ENCODE measurements around the gene RAB27A. TPM values are rescaled to one million over a fixed set of nuclear protein-coding genes. Genes with fewer than 3 reads are reported as not detected.

Gene RAB27A
- total and polyA plus RNA-seq, 2 of the 8 experiments (the other 6 are each of a cell fraction or from before 2014, with no cell fraction given) = 2.3 to 6.5 TPM

GRCh38 chr15:55322467-55322866 lies 32.9 kb upstream of the RAB27A start:
- H2AFZ ChIP-seq (ENCODE audit: low read length) = no peak overlapping the region
- CTCF ChIA-PET (ENCODE audit: partially characterized antibody) = interaction anchor here (1.4 kb wide), 1 partner anchor 113 kb away, joined by 4 read pairs; no protein-coding TSS in a partner anchor
- no peak for FAIRE-seq

More at GRCh38 chr15:55322467-55322866, 32.9 kb upstream of the RAB27A start:
- no peaks in the 10 kb centered on the region for H3K27me3 ChIP-seq (replicated peaks in 1 of 4; ENCODE audit: control insufficient read depth in 3 of 4, extremely low read depth in 1 of 4, insufficient read depth in 3 of 4, low read length in 3 of 4)
- H3K56ac ChIP-seq (replicated peaks; ENCODE audit: insufficient read length, low read depth, low read length) = no peak overlapping the region
- H3K9ac ChIP-seq (replicated peaks in 1 of 4; ENCODE audit: extremely low read depth in 1 of 4, low read depth in 3 of 4, low read length in 3 of 4) = no peak overlapping the region
- peaks cover 2% of the 10 kb centered on the region; the same call in 1 of the 2 replicates for H3K23me2 ChIP-seq (ENCODE audit: low read depth, low read length)
- no peak overlapping the region for H3K4ac ChIP-seq (replicated peaks; ENCODE audit: insufficient read length, low read depth, low read length)
- no peak overlapping the region for H2BK15ac ChIP-seq (ENCODE audit: low read length)
- H3K4me3 ChIP-seq (ENCODE audit: extremely low read depth in 1 of 4, insufficient read depth in 2 of 4, low read depth in 3 of 4, low read length in 4 of 4) = no peak overlapping the region
- no peak overlapping the region for H2BK120ac ChIP-seq (replicated peaks; ENCODE audit: low read depth, low read length)
- POLR2A ChIA-PET (ENCODE audit: partially characterized antibody) = no interaction called here
- H3K36me3 ChIP-seq (ENCODE audit: control insufficient read depth in 2 of 4, insufficient read depth in 4 of 4, low read length in 3 of 4) = no peaks in the 10 kb centered on the region
- no peaks in the 10 kb centered on the region for H3K79me1 ChIP-seq (ENCODE audit: low read depth, low read length)
- H2BK12ac ChIP-seq (ENCODE audit: low read depth, low read length) = no peak overlapping the region
- WGBS, 2 experiments (ENCODE audit: extremely low coverage in 1 of 2, insufficient coverage in 1 of 2, insufficient read length in 1 of 2, insufficient replicate concordance in 2 of 2, low coverage in 1 of 2, low lambda C conversion rate in 2 of 2, missing lambda C conversion rate in 1 of 2) = 81% methylated on average over 5 of the region's 5 CpGs; no CpG with 5 or more reads in 1 of the 2 experiments
- no peak for TF ChIP-seq HDAC2 (IDR thresholded peaks at IDR 0.05; ENCODE audit: borderline replicate concordance in 1 of 2, low read depth in 2 of 2, low read length in 2 of 2)
- no peaks in the 10 kb centered on the region for H4K20me1 ChIP-seq (replicated peaks in 1 of 2; ENCODE audit: control insufficient read depth in 1 of 2, insufficient read depth in 2 of 2, low read length in 2 of 2)
- H3K4me1 ChIP-seq (replicated peaks in 1 of 4; ENCODE audit: control insufficient read depth in 3 of 4, insufficient read depth in 4 of 4, low read length in 3 of 4) = peaks cover 2 to 3% (median 3%) of the 10 kb centered on the region in 4 experiments; a peak in 3 of 7 replicates
- no peak overlapping the region for H3K18ac ChIP-seq (ENCODE audit: extremely low read depth, low read length)
- no peak overlapping the region for H4K91ac ChIP-seq (replicated peaks; ENCODE audit: insufficient read length, low read length)
- H3K9me3 ChIP-seq (ENCODE audit: insufficient read depth in 2 of 2, low read depth in 1 of 2, low read length in 1 of 2) = no peaks in the 10 kb centered on the region
- no peak overlapping the region for H2BK20ac ChIP-seq (ENCODE audit: low read length)
- H3K79me2 ChIP-seq (ENCODE audit: control insufficient read depth in 1 of 2, insufficient read depth in 2 of 2, low read length in 2 of 2) = peaks cover 0 to 3% of the 10 kb centered on the region in 2 experiments; a peak in 1 of 4 replicates
- H2AK5ac ChIP-seq (ENCODE audit: low read depth, low read length) = no peak overlapping the region
- H4K8ac ChIP-seq (ENCODE audit: extremely low read depth, insufficient read depth, low read length) = no peak overlapping the region
- H3K4me2 ChIP-seq (ENCODE audit: insufficient read depth in 1 of 2, low read depth in 2 of 2, low read length in 2 of 2) = no peak overlapping the region
- no peak overlapping the region for H3K23ac ChIP-seq (ENCODE audit: insufficient read length)
- no peak overlapping the region for H4K5ac ChIP-seq (ENCODE audit: insufficient read length, low read depth, low read length)
- DNase-seq (ENCODE audit: low read depth in 1 of 2, low spot score in 2 of 2) = no peak
- no peak overlapping the region for H3K27ac ChIP-seq (ENCODE audit: low read depth, low read length)
- no peak overlapping the region for H3K14ac ChIP-seq (ENCODE audit: insufficient read length)
- H2BK5ac ChIP-seq (ENCODE audit: low read depth, low read length) = no peak overlapping the region
